Pancreas (tissue), 10 donors: ENCODE data around the gene NPPC. TPM values are rescaled to one million over a fixed set of nuclear protein-coding genes. Genes with fewer than 3 reads are reported as not detected.

Source experiments
- ATAC-seq, 4 donors: fragments of 200-7000 bp; cut with Tn5 transposase; one replicate each; pipeline versions ENCODE4 v1.8.0 to v1.9.1; 2020; ENCODE audit warnings: mild to moderate bottlenecking in 4 of 4, moderate library complexity in 4 of 4
- DNase-seq, 6 donors: peaks; one replicate each; pipeline ENCODE4 v3.0.0-alpha.2; 2020
- FAIRE-seq: peaks from 2 replicates; lab custom pipeline; 2012; peaks lifted over from hg19 to GRCh38; lab: Jason Lieb, UNC
- H3K27ac ChIP-seq, 4 donors: fragments of 200-600 bp; sonication (generic); 1 replicate in 3 of 4; 2 replicates in 1 of 4; pipeline versions ENCODE4 v1.5.0 to v1.8.0; 2020
- H3K27me3 ChIP-seq, 4 donors: fragments of 200-600 bp; one replicate each; pipeline ENCODE4 v1.8.0; 2021
- H3K36me3 ChIP-seq, 3 donors: fragments of 200-600 bp; sonication (generic) in 1 of 3; one replicate each; pipeline versions ENCODE4 v1.5.0 to v1.8.0; 2020 to 2021
- H3K4me1 ChIP-seq, 3 donors: fragments of 200-600 bp; one replicate each; pipeline ENCODE4 v1.8.0; 2021
- H3K4me3 ChIP-seq, 4 donors: fragments of 200-600 bp; sonication (generic) in 2 of 4; one replicate each; pipeline versions ENCODE4 v1.5.0 to v1.8.0; 2020 to 2021
- H3K9me3 ChIP-seq, 4 donors: fragments of 200-600 bp; one replicate each; pipeline ENCODE4 v1.8.0; 2021
- CTCF ChIP-seq, 4 donors: fragments of 200-600 bp; sonication (generic) in 3 of 4; IDR thresholded peaks; one replicate each; pipeline versions ENCODE4 v1.5.0 to v1.8.0; 2021; ENCODE audit warnings: antibody characterized with exemption in 4 of 4
- WGBS, 2 donors: extraction: QIAGEN DNeasy Blood & Tissue Kit; methylation state at CpG; one replicate each; pipeline ENCODE4 v1.1.7; 2013; 5-methylcytosine and 5-hydroxymethylcytosine counted together
- intact Hi-C, 3 donors: fragments of 100-400 bp; cut with DNase I; formaldehyde crosslinking; loops; one replicate each; pipeline versions ENCODE4 v1.11.1 to v1.14.2; 2022
- polyA plus RNA-seq, 2 donors: library from polyadenylated mRNA; stranded (reverse); fragments of 200-250 nt; gene quantifications; one replicate each; pipeline ENCODE4 v1.2.3, GENCODE V29; 2013
- total RNA-seq, 6 donors: library from RNA; stranded (reverse); fragmentation: NEBNext Ultra II Directional in 4 of 6; extraction: Animal tissue kit (Norgen Biotek cat#: 25700) in 4 of 6; gene quantifications; one replicate each; pipeline versions ENCODE4 v1.2.1 to v1.2.4, GENCODE V29; 2021 to 2023
- donor health status: healthy with polysubstance abuse.
- donor health status: DM: no; HTN: no; CAD: no; lungs with moderate emphysema.
- donor health status: DM: no; HTN: no; CAD: no.
- donor health status: control.
- donor health status: control.
- donor health status: Bipolar disorder and iron deficiency.
- donor health status: DM: yes; HTN: yes; CAD: no.
- donor health status: DM: no; HTN: no; CAD: no.
- donor health status: DM: no; HTN: no; CAD: no.
- donor health status: DM: yes; HTN: yes; CAD: no.

Gene NPPC
- total and polyA plus RNA-seq, 8 donors: 0.26 TPM; not detected in 7

- FAIRE-seq (no peak), ATAC-seq (no peak), DNase-seq (peak in 1 of 6 donors; percentile 24)
- intact Hi-C loops: loop anchor here in 1 of 3 donors (10.0 kb wide), 1 partner anchor 222 kb away; no protein-coding TSS in a partner anchor
- TF ChIP-seq CTCF (IDR thresholded peaks at IDR 0.05): no peak
- Histone ChIP-seq H3K4me3 (no peak overlapping the region), H3K27ac (no peak overlapping the region), H3K9me3 (no peaks in the 10 kb centered on the region), H3K4me1 (peaks cover 7 to 17% (median 10%) of the 10 kb centered on the region in 3 donors), H3K27me3 (peaks cover 0 to 18% (median 3%) of the 10 kb centered on the region in 4 donors), H3K36me3 (no peaks in the 10 kb centered on the region)
- 44 to 75% methylated on average over 3 of the region's 3 CpGs for WGBS, 2 donors
Measured at GRCh38 chr2:231923010-231923344, 3.2 kb downstream of the NPPC start.

GRCh38 chr2:231922311-231923009, 3.7 kb downstream of the NPPC start:
- Histone ChIP-seq H3K9me3 (no peaks in the 10 kb centered on the region), H3K4me3 (no peak overlapping the region), H3K36me3 (no peaks in the 10 kb centered on the region), H3K4me1 (peaks cover 7 to 17% (median 10%) of the 10 kb centered on the region in 3 donors), H3K27ac (no peak overlapping the region), H3K27me3 (peaks cover 0 to 18% (median 3%) of the 10 kb centered on the region in 4 donors)
- no peak for FAIRE-seq
- intact Hi-C loops: loop anchor here in 1 of 3 donors (10.0 kb wide), 1 partner anchor 222 kb away; no protein-coding TSS in a partner anchor
- ATAC-seq: no peak
- peak in 1 of 6 donors; percentile 20 for DNase-seq
- 68 to 79% methylated on average over 15 of the region's 15 CpGs for WGBS, 2 donors
- TF ChIP-seq CTCF (IDR thresholded peaks at IDR 0.05): no peak

GRCh38 chr2:231920795-231921194, 5.4 kb downstream of the NPPC start:
- Histone ChIP-seq H3K27me3 (peaks cover 0 to 9% (median 2%) of the 10 kb centered on the region in 4 donors), H3K4me3 (no peak overlapping the region), H3K9me3 (no peaks in the 10 kb centered on the region), H3K36me3 (no peaks in the 10 kb centered on the region), H3K4me1 (peaks cover 3 to 5% (median 4%) of the 10 kb centered on the region in 3 donors), H3K27ac (no peak overlapping the region)
- DNase-seq (no peak), ATAC-seq (no peak), FAIRE-seq (no peak)
- TF ChIP-seq CTCF (IDR thresholded peaks at IDR 0.05): no peak
- intact Hi-C loops: loop anchor here in 1 of 3 donors (10.0 kb wide), 1 partner anchor 224 kb away; no protein-coding TSS in a partner anchor
- 65 to 70% methylated on average over 5 of the region's 5 CpGs for WGBS, 2 donors

- Histone ChIP-seq H3K27ac (no peak overlapping the region), H3K4me3 (no peak overlapping the region), H3K9me3 (no peaks in the 10 kb centered on the region), H3K27me3 (peaks cover 0 to 5% (median 0%) of the 10 kb centered on the region in 4 donors), H3K4me1 (peaks cover 0 to under 1% (median 0%) of the 10 kb centered on the region in 3 donors), H3K36me3 (no peaks in the 10 kb centered on the region)
- no peak for FAIRE-seq
- peak in 1 of 6 donors; percentile 8 for DNase-seq
- TF ChIP-seq CTCF (IDR thresholded peaks at IDR 0.05): no peak
- no peak for ATAC-seq
- intact Hi-C loops: loop anchor here in 1 of 3 donors (10.0 kb wide), 1 partner anchor 224 kb away; no protein-coding TSS in a partner anchor
- 69 to 75% methylated on average over 3 of the region's 3 CpGs for WGBS, 2 donors
Measured at GRCh38 chr2:231920366-231920765, 5.8 kb downstream of the NPPC start.
